ENCODE results near the gene KLRB1. TPM values are rescaled to one million over a fixed set of nuclear protein-coding genes. Genes with fewer than 3 reads are reported as not detected.
A peak's percentile ranks its signal among the peaks of the same experiment; 100 is the strongest.

KLRB1 gene
- total and polyA plus RNA-seq, 2 of the 13 experiments (the other 11 are each of a cell fraction or from before 2014, with no cell fraction given), result not detected

GRCh38 chr12:9634177-9634803 is 26.6 kb upstream of the KLRB1 start (continued):
- TF ChIP-seq GABPB1 (CRISPR knock-in tag; IDR thresholded peaks at IDR 0.05), result no peak
- TF ChIP-seq CENPX (CRISPR knock-in tag; IDR thresholded peaks at IDR 0.05), result no peak
- peak; percentile 78 for TF ChIP-seq STAG1 (CRISPR knock-in tag; IDR thresholded peaks at IDR 0.05)
- TF ChIP-seq ZSCAN31 (CRISPR knock-in tag; IDR thresholded peaks at IDR 0.05; ENCODE audit: low read depth), result no peak
- TF ChIP-seq RAD21 (CRISPR knock-in tag; IDR thresholded peaks at IDR 0.05), result peak; percentile 46
- peak; percentile 50; the same call in 1 of the 2 replicates for TF ChIP-seq SMC3 (IDR thresholded peaks at IDR 0.05; ENCODE audit: low read length)
- no peak for TF ChIP-seq GATA4 (IDR thresholded peaks at IDR 0.05; ENCODE audit: borderline replicate concordance, low read depth)
- TF ChIP-seq RNF2 (conservative IDR thresholded peaks at IDR 0.05; ENCODE audit: low read depth), result no peak
- no peak for TF ChIP-seq MEF2D (CRISPR knock-in tag; IDR thresholded peaks at IDR 0.05)
- no peak for TF ChIP-seq ZEB1 (IDR thresholded peaks at IDR 0.05; ENCODE audit: insufficient replicate concordance, low read depth)

GRCh38 chr12:9632766-9633165 is 25.1 kb upstream of the KLRB1 start:
- ATAC-seq (no peak), DNase-seq (ENCODE audit: low spot score) (no peak), FAIRE-seq (no peak)
- H4K20me1 ChIP-seq (ENCODE audit: insufficient read depth, low read length), result no peaks in the 10 kb centered on the region
- H3K27ac ChIP-seq (ENCODE audit: extremely low read length, insufficient read depth, low read length), result no peak overlapping the region
- no peaks in the 10 kb centered on the region for H3K4me1 ChIP-seq (ENCODE audit: insufficient read depth, low read length)
- ChIA-PET POLR2A (no interaction called here), CTCF (ENCODE audit: low intra/inter-chr PET ratio, low total read pairs) (interaction anchor here (3.2 kb wide), 1 partner anchor 75 kb away, joined by 52 read pairs; no protein-coding TSS in a partner anchor)
- no peak overlapping the region for H3K9ac ChIP-seq (ENCODE audit: insufficient read depth, low read depth, low read length)
- no peaks in the 10 kb centered on the region for H3K36me3 ChIP-seq (replicated peaks in 1 of 2; ENCODE audit: control insufficient read depth in 1 of 2, insufficient read depth in 2 of 2, low read length in 2 of 2)
- BruUV-seq (replicated peaks), result no TSS peak
- in situ Hi-C loops (cut with HindIII; ENCODE audit: extremely low pct_ligation_motif_present, low pct_unique_long_range_greater_than_20kb) (no loop called here), intact Hi-C loops (cut with micrococcal nuclease; ENCODE audit: unreplicated experiment) (no loop called here)
- H3K9me3 ChIP-seq (ENCODE audit: low read length), result no peaks in the 10 kb centered on the region
- no peak overlapping the region for H2AFZ ChIP-seq (ENCODE audit: low read length)
- no peaks in the 10 kb centered on the region for H3K27me3 ChIP-seq (ENCODE audit: control insufficient read depth in 1 of 2, insufficient read depth in 2 of 2, low read length in 2 of 2)
- H3K4me3 ChIP-seq (replicated peaks in 1 of 3; ENCODE audit: insufficient read depth in 1 of 3, low read depth in 2 of 3, low read length in 3 of 3), result no peak overlapping the region
- H3K79me2 ChIP-seq (ENCODE audit: insufficient read depth, low read length), result no peaks in the 10 kb centered on the region
- no peak overlapping the region for H3K4me2 ChIP-seq (ENCODE audit: low read depth, low read length)
- WGBS (ENCODE audit: low lambda C conversion rate), result 79% methylated on average over 10 of the region's 13 CpGs
- no peak for TF ChIP-seq SAP130 (CRISPR knock-in tag; IDR thresholded peaks at IDR 0.05; ENCODE audit: low read depth)
- TF ChIP-seq SMYD3 (CRISPR knock-in tag; IDR thresholded peaks at IDR 0.05), result no peak
- no peak for TF ChIP-seq ELF3 (CRISPR knock-in tag; IDR thresholded peaks at IDR 0.05)
- no peak for TF ChIP-seq ZNF784 (CRISPR knock-in tag; IDR thresholded peaks at IDR 0.05; ENCODE audit: borderline replicate concordance)
- TF ChIP-seq RBFOX2 (IDR thresholded peaks at IDR 0.05; ENCODE audit: low read depth, low read length), result no peak
- TF ChIP-seq DZIP1 (CRISPR knock-in tag; IDR thresholded peaks at IDR 0.05), result no peak
- TF ChIP-seq ZNF552 (CRISPR knock-in tag; IDR thresholded peaks at IDR 0.05; ENCODE audit: borderline replicate concordance), result no peak
- no peak for TF ChIP-seq IRF1 (CRISPR knock-in tag; IDR thresholded peaks at IDR 0.05; ENCODE audit: low read depth)
- no peak for TF ChIP-seq MAF1 (CRISPR knock-in tag; IDR thresholded peaks at IDR 0.05; ENCODE audit: borderline replicate concordance)
- TF ChIP-seq ZBTB3 (CRISPR knock-in tag; IDR thresholded peaks at IDR 0.05; ENCODE audit: borderline replicate concordance, low read depth), result no peak
- TF ChIP-seq TBX3 (IDR thresholded peaks at IDR 0.05; ENCODE audit: borderline replicate concordance), result no peak
- no peak for TF ChIP-seq CEBPB (IDR thresholded peaks at IDR 0.05; ENCODE audit: borderline replicate concordance, low read depth, low read length)

Data from HepG2 (cell line).